Loucy (cell line): Measurements from ENCODE around the gene CTRB2.

ENCODE experiments used
- H2AFZ ChIP-seq: fragments of 200-600 bp; sonication (generic); 2 replicates; pipeline ENCODE4 v1.6.0; 2016; ENCODE audit warnings: antibody characterized with exemption, mild to moderate bottlenecking, low read length, moderate library complexity
- H3F3A ChIP-seq: fragments of 200-600 bp; 2 replicates; pipeline ENCODE4 v1.6.0; 2016; ENCODE audit warnings: antibody characterized with exemption, low read depth, mild to moderate bottlenecking
- H3K27me3 ChIP-seq: fragments of 200-600 bp; sonication (generic); 2 replicates; pipeline ENCODE4 v1.6.1; 2014; ENCODE audit warnings: low read length, mild to moderate bottlenecking; ENCODE audit not compliant: insufficient read depth, poor library complexity, severe bottlenecking
- H3K36me3 ChIP-seq: fragments of 200-600 bp; sonication (generic); 2 replicates; pipeline ENCODE4 v1.6.1; 2016; ENCODE audit warnings: low read length; ENCODE audit not compliant: insufficient read depth
- H3K4me1 ChIP-seq: fragments of 200-600 bp; sonication (generic); 2 replicates; pipeline ENCODE4 v1.5.1; 2014; ENCODE audit warnings: low read length, mild to moderate bottlenecking; ENCODE audit not compliant: insufficient read depth, poor library complexity, severe bottlenecking
- H3K4me2 ChIP-seq: fragments of 200-600 bp; sonication (generic); 2 replicates; pipeline ENCODE4 v1.6.0; 2014; ENCODE audit warnings: antibody characterized with exemption, low read length, low read depth, mild to moderate bottlenecking; ENCODE audit not compliant: poor library complexity, severe bottlenecking
- H3K4me3 ChIP-seq: fragments of 200-600 bp; sonication (generic); 2 replicates; pipeline ENCODE4 v1.5.1; 2014; ENCODE audit warnings: low read length, mild to moderate bottlenecking, mixed read lengths; ENCODE audit not compliant: poor library complexity, severe bottlenecking
- H3K79me2 ChIP-seq: fragments of 200-600 bp; sonication (generic); 2 replicates; pipeline ENCODE4 v1.6.1; 2014; ENCODE audit warnings: low read length; ENCODE audit not compliant: insufficient read depth
- H3K9ac ChIP-seq: fragments of 200-600 bp; sonication (generic); 2 replicates; pipeline ENCODE4 v1.6.0; 2014; ENCODE audit warnings: mild to moderate bottlenecking, low read depth, low read length, moderate library complexity; ENCODE audit not compliant: poor library complexity, severe bottlenecking
- H3K9me2 ChIP-seq: fragments of 200-600 bp; sonication (generic); replicated peaks from 2 replicates; pipeline ENCODE4 v1.6.1; 2016; ENCODE audit warnings: low read depth, low read length, mixed read lengths
- H3K9me3 ChIP-seq: fragments of 200-600 bp; sonication (generic); 2 replicates; pipeline ENCODE4 v1.6.1; 2014; ENCODE audit warnings: mild to moderate bottlenecking, antibody characterized with exemption, low read length, low read depth; ENCODE audit not compliant: insufficient read depth
- H4K20me1 ChIP-seq: fragments of 200-600 bp; sonication (generic); 2 replicates; pipeline ENCODE4 v1.6.0; 2014; ENCODE audit warnings: antibody characterized with exemption, low read length, mild to moderate bottlenecking; ENCODE audit not compliant: insufficient read depth, poor library complexity, severe bottlenecking
- CTCF ChIP-seq: fragments of 200-600 bp; sonication (generic); conservative IDR thresholded peaks from 2 replicates; pipeline ENCODE4 v1.5.1; 2014; ENCODE audit warnings: mild to moderate bottlenecking, antibody characterized with exemption, low read length
- EZH2phosphoT487 ChIP-seq: fragments of 200-600 bp; IDR thresholded peaks from 2 replicates; pipeline ENCODE4 v1.6.1; 2018; ENCODE audit warnings: antibody characterized with exemption, mild to moderate bottlenecking, moderate library complexity, borderline replicate concordance

CTRB2 gene

DNA sequence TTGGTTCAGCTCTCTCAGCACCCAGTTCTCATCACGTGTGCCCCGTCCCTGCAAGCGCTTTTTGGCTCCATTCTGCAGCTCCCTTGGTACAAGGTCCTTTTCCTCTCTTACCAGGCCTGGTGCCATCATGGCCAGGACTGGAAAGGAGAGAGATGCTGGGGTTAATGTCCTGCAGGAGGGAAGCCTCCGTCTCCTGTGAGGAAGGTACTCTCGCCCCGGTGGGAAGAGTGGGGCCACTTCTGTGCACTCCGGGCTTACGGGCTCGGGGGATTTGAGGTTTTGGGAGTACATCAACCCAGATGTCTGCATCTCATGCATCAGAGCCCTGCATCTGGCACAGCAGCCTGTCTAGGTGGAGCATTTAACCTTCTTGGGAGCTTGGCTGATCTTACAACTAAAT, 10.1 kb downstream of the CTRB2 start:
- Histone ChIP-seq H3K9me3 (no peaks in the 10 kb centered on the region), H3K4me1 (peaks cover 9% of the 10 kb centered on the region), H4K20me1 (no peaks in the 10 kb centered on the region), H3K36me3 (no peaks in the 10 kb centered on the region), H3F3A (no peaks in the 10 kb centered on the region), H3K9me2 (no peaks in the 10 kb centered on the region), H3K79me2 (no peaks in the 10 kb centered on the region), H3K9ac (no peak overlapping the region), H2AFZ (no peak overlapping the region), H3K27me3 (no peaks in the 10 kb centered on the region), H3K4me2 (no peak overlapping the region), H3K4me3 (no peak overlapping the region)
- TF ChIP-seq EZH2phosphoT487 (no peak), CTCF (no peak)

DNA sequence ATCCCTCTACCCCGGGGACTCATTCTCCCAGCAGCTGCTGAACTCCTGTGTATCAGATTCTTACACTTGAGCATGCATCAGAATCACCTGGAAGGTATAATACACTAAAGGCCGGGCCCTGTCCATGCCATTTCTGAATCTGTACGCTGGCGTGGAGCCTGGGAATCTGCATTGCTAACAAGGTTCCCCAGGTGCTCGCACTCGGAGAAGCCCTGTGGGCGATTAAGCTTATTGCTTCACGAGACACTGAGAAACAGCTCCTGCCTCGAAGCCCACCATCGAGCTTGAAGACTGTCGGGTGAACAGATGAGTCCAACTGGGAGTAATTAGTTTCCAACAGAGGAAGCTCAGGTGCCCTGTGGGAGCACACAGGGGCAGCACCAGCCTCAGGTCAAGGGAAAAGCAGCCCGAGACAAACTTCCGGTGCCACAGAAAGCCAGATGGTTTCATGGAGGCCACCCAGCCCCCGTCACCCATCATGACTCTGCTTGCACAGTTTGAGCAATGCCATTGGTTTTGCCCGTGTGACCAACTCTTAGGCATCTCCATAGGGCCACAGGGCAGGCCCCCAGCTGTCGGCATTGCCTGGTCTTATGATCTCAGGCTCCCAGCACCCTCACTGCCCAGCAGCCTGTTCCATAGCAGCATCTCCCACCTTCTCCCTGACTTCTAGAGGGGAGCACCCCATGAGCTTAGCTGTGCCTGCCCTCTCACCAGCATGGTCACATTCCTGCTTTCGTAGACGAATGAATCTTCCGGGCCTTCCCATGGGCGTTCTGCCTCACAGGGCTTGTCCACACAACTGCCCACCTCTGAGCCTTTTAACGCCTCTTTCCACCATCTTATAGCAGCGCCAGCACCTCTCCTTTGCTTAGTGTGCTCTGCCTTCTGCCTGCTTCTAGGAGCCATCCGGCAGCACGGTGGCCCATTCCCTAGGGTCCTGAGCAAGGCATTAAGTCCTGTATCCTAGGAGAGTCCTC, 10.9 kb downstream of the CTRB2 start:
- Histone ChIP-seq H3K4me1 (peaks cover 9% of the 10 kb centered on the region), H3K9ac (no peak overlapping the region), H3K9me3 (no peaks in the 10 kb centered on the region), H3K9me2 (no peaks in the 10 kb centered on the region), H4K20me1 (no peaks in the 10 kb centered on the region), H3K36me3 (no peaks in the 10 kb centered on the region), H2AFZ (no peak overlapping the region), H3K4me2 (no peak overlapping the region), H3K27me3 (no peaks in the 10 kb centered on the region), H3K4me3 (no peak overlapping the region), H3K79me2 (no peaks in the 10 kb centered on the region), H3F3A (no peaks in the 10 kb centered on the region)
- TF ChIP-seq CTCF (no peak), EZH2phosphoT487 (no peak)

DNA sequence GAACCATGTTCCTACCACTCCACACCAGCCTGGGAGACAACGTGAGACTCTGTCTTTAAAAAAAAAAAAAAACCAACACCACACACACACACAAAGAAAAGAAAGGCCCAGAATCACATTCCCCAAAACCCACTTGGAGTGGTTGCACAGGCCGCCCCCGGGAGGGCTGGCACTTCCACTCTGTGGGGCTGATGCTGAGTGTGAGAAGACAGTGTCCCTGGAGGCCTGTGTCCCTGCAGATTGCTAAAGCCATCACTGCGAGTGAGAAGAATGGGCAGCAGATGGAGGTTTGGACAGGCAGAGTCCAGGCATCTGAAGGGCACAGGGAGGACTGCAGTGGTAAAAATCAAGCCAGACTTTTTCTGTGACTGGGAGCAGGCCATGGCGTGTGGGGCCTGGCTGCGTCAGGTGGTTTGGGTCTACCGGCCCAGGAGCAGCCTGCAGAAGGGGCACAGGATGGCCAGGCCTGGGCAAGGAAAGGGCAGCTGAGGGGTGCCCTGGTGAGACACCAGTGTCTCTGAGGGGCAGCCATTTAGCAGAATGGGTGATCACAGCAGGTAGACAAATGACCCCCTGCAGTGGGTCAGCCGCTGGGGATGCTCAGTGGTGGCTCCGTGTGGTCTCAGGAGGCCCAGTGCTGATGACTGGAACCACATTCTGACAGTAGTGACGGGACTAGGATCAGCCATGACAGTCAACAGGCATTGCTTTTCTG, 13.1 kb downstream of the CTRB2 start:
- H3K27me3 ChIP-seq, result no peaks in the 10 kb centered on the region
- H3K4me1 ChIP-seq, result peaks cover 9% of the 10 kb centered on the region
- no peaks in the 10 kb centered on the region for H3K9me3 ChIP-seq
- no peak for TF ChIP-seq CTCF
- TF ChIP-seq EZH2phosphoT487, result no peak
- H3K9ac ChIP-seq, result no peak overlapping the region
- no peaks in the 10 kb centered on the region for H3K36me3 ChIP-seq
- no peak overlapping the region for H3K4me3 ChIP-seq
- H3K79me2 ChIP-seq, result no peaks in the 10 kb centered on the region
- H3K4me2 ChIP-seq, result no peak overlapping the region
- no peaks in the 10 kb centered on the region for H4K20me1 ChIP-seq
- no peak overlapping the region for H2AFZ ChIP-seq
- H3F3A ChIP-seq, result no peaks in the 10 kb centered on the region
- no peaks in the 10 kb centered on the region for H3K9me2 ChIP-seq
